GM20431 (cell line): ENCODE results near the gene NPRL2.

Experiments
- in situ Hi-C: fragments of 300-500 bp; cut with MseI, MboI; formaldehyde crosslinking; loops from one replicate; pipeline ENCODE4 v1.15.0; 2020; ENCODE audit warnings: low sequenced_read_pairs; ENCODE audit not compliant: unreplicated experiment

The NPRL2 gene

DNA sequence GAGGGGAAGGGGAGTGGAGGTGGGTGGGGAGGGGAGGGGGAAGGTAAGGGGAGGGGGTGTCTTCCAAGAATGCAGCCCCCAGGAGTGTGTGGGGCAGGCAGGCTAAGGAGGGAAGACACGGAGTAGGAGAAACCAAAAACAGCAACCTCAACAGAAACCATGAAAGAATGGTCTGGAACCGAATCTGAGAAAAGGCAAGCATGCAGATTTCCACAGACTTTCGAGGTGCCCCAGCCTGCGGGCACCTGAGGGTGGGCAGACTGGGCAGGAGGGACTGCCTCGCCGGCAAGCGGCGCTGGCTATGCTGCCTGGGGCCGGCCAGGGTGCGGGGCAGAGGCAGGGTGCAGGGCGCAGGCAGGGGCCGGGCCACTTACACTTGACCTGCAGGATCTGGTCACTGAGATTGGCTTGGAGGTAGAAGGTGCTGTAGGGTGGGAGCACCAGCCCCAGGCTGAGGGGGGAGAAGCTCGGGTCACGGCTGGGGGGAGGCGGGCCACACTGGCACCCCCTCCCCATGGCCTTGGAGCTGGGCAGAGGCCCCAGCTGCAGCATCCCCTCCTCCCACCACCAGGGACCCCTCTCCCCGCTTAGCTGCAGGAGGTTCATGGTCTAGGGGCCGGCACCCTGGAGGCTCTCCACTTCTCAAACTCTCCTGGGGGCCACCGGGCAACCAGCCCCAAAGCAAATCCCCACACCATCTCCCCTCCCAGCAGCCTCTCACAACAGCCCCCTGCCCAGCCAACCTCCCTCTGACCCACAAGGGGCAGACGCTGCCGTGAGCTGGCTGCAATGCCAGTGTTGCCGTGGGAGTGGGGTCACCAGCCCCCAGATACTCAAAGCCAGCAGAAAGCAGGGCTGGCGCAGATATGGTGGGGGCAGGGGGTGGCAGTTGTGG is 24.0 kb upstream of the NPRL2 start:
- in situ Hi-C loops = no loop called here

DNA sequence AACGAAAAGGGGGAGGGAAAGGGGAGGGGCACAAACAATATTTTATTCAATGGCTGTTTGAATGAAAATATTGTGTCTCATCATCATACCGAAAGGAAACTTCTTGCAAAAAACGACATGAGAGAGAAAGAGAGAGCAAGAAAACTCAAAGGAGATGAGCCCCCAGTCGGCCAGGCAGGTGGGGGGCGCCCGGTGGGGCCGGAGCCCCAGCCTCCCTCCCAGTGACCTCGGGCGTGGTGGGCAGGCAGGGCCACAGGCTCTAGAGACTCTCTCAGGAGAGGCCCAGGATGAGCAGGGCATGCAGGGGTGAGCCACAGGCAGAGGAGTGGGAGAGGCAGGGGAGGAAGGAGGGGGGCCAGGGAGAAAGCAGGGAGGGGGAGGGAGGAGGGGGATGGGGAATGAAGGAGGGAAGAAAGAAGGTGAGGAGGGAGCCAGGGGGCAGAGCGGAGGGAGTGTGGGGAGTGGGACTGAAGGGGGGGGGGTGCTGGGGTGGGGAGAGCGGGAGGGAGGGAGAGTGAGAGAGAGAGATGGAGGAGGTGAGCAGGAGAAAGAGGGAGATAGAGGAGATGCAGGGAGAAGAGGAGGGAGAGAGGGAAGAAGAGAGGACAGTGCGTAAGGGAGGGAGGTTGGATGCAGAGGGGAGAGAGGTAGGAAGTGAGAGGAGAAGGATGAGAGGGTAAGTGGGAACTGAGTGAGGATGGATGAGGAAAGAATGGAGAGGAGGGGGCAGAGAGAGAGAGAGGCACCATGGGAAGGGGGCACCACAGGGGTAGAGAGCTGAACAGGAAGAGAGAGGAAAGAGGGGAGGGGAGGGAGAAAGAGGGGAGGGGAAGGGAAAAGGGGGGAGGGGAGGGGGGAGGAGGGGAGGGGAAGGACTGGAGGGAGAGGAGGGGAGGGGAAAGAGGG is 22.8 kb upstream of the NPRL2 start:
- in situ Hi-C loops = no loop called here

DNA sequence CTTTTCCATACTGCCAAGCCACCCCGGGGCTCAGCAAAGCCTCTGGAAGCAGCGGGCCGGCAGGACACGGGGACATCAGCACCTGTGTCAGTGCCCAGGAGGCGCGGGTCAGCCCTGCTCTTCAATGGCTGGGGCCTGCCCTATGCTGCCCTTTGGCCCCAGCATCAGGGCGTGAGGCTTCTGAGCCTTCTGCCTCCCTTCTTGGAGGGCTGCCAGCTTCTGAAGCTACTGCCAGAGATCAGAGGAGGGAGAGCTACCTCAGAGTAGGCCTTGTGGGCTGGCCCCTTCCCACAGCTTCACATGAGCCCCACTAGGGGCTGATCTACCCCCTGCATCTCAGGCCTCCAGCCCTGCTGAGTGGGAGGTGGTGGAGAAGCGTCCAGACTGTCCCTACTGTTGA is 21.8 kb upstream of the NPRL2 start:
- in situ Hi-C loops = no loop called here

DNA sequence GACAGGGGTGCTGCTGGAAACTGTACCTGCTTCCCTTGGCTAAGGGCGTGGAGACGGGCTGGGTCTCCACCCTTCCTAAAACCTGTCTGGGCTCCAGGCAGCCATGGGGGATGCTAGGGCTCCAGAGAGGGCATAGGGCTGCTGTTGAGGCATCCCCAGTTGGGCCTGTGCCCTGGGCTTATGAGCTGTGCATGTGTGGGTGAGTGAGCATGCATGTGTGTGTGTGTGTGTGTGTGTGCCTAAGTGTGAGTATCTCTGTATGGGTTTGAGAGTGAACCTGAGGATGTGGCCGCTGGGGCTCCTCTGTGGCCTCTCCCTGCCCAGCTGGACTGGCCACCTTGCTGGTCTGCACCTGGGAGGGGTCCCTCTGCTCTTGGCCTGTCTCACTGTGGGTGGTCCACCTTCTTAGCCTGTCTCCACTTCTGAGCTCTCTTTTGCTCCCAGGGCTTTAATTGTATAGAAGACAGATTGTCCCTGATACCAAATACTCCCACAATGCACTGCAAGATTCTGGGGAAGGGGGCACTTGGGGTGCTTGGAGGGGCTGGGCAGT is 20.6 kb upstream of the NPRL2 start:
- in situ Hi-C loops = no loop called here

DNA sequence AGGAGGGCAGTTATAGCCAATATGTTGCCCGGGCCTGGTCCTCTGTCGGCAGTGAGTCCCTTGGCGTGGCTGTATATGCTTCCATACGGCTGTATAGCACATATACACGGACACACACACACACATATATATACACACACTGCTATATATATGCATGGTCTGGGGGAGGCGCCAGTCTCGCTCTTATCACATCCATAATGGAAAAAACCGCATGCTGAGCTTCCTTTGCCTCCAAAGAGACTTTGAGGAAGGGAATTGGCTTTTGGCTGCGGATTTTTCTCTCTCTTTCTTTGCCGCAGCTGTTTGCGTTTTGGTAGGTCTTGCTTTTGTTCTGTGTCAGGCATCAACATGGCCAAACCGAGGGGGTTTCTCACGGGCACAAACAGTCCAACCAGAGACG is 20.0 kb upstream of the NPRL2 start:
- in situ Hi-C loops = no loop called here

DNA sequence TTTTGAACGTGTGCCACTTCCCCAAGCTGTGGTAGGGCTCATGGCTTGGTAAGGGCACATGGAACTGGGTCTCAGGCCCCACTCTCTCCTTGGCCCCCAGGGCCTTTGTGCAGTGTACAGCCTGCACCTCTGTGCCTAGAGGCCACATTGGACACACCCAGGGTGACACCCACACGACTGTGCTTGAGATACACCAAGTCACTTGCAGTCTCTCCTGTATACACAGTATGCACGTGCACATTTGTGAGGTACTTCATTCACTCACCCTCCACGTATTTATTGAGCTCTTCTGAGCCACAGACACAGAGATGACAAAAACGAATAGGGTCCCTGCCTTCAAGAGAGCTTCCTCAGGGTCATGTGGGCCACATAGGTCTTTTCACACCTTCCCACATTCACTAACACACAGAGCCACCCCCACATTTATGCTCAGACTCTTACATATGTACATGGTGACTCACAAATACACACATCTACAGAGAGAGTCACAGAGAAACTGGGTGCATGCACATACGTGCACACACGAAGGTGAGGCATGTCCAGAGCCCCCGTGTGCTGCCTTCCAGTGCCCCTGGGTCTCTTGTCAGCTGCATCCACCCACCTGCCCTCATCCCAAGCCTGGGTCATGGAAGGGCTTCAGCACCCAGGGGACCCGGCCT is 18.6 kb upstream of the NPRL2 start:
- in situ Hi-C loops = no loop called here

DNA sequence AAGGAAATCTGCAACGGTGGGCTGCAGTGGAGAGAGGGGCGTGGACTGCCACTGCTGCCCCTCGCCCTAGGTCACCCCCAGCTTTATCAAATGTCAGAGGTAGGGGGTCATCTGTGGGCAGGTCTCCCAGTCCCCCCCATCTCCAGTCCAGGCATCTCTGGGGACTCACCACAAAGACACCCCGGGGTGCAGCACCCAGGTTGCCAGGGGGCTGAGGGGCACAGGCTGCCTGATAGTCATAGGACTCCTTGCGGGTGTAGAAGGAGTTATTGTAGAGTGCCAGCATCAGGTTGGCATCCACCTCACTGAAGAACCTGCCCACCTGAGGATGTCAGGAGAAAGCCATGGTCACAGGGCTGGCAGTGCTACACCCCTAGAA is 15.3 kb upstream of the NPRL2 start:
- in situ Hi-C loops = no loop called here

DNA sequence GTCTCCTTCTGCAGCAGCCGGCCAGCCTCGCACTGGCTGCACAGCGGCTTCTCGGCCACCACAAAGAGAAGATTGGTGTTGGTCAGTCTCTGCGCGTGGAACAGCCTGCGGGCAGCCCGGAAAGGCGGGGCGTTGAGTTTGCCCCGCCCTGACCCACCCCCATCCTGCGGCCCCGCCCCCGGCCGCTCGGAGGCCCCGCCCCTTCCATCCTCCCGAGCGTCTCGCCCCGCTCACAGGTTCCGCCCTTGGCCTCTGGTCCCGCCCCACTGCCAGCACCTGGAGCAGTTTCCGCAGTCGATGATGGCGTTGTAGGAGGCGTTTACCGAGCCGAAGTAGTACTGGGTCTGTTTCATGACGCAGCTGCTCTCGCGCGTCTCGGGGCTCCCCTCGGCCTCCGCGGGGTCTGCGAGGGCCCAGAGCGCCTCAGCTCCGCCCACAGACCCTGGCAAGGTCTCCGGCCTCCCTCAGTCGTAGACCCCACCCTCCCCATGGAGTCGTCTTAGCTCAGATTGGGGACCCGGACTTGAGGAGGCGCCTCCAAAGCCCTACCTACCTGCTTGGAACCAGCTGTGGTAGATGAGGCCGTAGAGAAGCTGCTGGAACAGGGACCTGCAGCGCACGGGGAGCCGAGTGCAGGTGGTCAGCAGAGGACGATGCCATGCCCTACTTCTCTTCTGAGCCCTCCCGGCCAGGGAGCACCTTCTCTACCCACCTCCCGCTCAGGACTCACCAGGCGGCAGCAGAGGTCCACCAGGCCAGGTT is 14.7 kb upstream of the NPRL2 start:
- in situ Hi-C loops = no loop called here

DNA sequence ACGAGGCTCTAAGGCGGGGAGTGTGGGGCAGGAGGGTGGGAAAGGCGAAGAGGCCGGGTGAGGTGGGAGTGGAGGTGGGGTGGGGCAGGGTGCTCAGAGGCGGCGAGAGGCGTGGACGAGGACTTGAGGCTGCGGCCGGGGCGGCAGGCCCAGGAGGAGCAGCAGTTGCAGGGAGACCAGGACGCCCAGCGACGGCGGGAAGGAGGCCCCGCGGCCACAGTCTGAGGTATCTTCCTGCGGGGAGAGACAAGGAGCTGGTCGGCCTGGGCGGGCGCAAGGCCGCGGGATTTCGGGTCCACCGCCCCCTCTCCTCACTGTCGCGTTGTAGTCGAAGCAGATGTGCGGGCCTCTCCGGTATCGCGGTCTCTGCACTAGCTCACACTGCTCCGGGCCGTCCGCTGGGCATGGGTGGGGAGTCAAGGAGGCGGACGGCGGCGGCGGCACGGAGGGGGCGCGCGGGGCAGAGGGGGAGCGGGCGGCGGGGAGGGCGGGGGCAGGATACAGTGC is 14.1 kb upstream of the NPRL2 start:
- in situ Hi-C loops = no loop called here

DNA sequence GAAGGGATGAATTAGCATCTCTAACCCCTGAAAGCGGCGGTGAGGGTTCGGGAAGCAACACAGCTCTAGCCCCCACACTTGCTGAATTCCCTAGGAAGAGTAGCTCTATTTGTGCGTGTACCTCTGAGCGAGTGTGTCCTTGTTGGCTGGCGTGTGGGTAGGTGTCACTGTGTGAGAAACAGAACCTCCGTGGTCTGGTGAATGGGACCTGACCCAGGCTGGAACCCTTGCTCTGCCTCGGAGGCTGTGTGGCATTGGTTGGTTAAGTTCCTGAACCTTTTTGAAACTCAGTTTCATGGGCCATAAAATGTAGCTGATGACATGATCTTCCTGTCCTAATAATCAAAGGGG is 9.2 kb upstream of the NPRL2 start:
- in situ Hi-C loops = no loop called here

DNA sequence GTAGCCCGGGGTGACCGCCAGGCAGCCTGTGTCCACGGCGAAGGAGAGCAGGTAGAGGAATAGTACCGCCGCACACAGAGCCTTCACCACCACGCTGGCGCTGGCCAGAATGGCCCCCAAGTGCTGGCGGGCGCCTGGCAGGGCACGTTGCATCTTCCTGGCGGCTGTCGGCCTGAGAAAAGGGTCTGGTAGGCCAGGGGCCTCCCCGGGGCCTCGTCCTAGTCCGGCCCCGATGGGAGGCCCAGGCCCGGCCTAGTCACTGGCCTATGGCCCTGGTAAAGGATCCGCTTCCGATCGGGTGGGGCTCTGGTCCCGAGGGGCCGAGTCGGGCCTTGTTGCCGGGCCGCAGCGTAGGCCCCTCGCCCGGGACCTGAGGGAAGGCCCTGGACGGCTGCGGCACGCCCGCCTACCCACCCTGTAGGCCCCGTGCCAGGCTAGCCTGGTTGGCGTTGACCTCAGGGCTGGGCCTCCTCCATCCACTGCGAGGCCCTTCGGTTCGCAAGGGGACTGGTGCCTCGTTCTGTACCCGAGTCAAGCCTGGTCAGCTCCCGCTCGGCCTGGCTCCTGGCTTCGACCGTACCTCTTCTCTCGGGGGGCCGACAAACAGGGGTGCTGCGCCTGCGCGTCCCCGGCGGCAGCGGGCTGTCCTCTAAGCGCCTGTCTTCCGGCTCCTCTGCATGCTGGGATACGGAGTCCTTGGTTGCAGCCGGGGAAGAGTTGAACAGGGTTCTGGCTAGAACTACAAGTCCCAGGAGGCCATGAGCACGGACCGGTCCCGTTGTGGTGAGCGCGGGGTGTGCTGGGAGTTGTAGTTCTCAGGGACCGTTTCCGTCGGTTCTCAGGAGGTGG is 8.6 kb upstream of the NPRL2 start, which contains the start of gene TMEM115:
TMEM115 (minus strand) TSS at position 611 of the 849 bp plus-strand sequence; CDS start at position 153, 458 bp downstream.
- in situ Hi-C loops = no loop called here

DNA sequence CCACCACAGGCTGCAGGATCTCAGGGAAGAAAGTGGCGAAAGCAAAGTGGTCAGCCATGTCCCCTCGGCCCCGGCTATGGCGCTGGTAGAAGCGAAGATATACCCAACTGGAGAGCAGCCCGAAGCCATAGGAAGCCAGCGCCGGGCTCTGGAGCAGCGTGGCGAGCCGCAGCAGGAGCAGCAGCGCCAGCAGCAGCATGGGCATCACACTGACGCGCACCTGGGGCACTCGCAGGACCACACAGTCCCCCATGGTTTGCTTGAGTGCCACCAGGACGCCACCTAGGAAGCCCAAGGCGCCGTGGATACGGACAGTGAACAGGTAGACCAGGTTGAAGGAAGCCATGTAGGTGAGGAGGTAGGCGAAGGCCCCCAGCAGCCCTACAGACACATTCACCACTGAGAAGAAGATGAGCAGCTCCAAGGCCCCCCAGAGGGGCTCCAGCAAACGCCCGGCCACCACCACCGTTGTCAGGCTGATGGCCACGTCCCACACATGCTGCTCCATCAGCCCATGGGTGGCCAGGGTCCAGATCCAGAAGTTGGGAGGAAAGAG is 7.9 kb upstream of the NPRL2 start:
- in situ Hi-C loops = no loop called here

DNA sequence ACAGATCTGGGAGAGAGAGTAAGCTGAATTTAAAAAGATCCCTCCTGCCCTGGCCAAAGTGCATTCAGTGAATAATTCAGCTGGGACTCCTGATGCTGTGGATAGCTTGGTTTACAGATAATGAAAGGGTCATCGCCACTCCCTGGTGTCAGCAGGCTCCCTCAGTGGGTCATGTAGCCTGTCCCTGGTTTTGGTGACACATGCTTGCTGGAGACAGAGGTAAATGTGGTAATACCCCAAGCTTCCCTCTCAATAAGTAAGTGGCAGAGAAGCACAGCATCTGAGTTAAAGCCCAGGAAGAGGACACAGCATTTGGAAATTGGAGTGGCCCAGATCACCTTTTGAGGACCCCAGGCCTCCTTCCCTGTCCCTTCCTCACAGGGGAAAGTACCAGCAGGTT is 6.9 kb upstream of the NPRL2 start:
- in situ Hi-C loops = no loop called here

DNA sequence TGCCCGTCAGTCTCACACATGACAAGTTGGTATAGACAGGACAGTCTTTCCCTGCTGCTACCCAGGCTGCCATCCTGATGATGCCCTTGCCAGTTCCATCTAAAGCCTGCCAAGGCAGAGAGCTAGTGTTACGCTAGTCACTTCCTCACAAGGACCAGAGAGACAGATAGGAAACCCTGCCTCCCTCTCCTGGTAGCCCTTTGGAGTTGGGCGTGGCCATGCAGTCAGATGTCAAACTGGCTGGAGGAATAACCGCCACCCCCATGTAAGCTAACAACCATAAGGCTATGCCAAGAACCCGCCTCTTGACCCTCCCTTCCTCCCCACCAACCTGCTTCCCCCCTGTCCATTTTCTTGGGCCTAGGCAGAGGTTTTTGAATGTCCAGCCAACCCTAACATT is 6.0 kb upstream of the NPRL2 start:
- in situ Hi-C loops = no loop called here

DNA sequence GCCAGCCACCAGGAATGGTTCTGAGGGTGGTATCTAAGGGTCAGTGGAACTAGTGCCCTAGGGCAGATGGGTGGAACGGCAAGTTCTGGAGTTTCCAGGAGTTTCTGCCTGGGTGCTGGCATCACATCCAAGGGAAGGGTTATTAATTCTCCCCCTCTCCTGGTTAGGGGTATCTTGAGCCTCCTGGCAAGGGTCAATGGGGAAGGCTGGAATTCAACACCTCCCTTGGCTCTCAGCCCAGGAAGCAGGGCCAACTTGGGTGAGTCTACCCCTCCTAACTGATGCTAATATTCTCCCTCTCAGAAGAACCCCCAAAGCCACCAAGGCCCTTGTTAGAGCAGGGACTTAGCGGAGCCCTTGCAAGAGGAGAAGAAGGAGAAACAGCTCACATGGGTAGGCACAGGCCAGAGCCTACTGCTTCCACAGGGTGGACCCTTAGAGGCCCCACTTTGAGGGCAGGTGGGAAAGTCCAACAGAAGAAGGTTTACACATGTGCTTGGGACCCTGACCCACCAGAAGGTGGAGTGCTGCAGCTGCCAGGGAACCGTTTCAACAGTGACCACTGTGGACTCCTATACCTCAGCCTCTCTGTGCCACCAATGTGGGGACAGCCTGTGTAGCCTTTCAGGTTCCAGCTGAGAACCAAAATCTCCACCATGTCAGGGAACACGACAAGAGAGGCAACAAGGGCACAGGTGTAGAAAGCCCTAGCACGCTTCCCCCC is 5.4 kb upstream of the NPRL2 start:
- in situ Hi-C loops = no loop called here

DNA sequence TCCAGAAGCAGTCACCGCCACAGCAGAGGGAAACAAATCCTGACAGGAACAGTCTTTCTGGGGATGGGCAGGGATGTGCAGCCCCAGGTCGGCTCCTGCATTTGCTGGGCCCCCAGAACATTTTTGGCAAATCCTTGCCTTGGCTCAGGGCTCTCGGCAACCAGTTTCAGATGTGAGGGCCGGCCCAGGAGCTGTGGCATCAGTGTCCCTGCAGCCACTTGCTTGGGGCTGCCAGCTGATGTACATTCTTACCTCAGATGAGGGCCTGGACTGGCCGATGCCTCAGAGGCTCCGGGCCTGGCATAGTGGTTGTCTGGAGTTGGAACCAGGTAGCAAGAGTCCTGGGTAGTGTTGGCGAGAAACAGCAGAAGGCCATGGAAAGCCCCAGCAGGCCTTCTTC is 4.3 kb upstream of the NPRL2 start:
- in situ Hi-C loops = no loop called here

DNA sequence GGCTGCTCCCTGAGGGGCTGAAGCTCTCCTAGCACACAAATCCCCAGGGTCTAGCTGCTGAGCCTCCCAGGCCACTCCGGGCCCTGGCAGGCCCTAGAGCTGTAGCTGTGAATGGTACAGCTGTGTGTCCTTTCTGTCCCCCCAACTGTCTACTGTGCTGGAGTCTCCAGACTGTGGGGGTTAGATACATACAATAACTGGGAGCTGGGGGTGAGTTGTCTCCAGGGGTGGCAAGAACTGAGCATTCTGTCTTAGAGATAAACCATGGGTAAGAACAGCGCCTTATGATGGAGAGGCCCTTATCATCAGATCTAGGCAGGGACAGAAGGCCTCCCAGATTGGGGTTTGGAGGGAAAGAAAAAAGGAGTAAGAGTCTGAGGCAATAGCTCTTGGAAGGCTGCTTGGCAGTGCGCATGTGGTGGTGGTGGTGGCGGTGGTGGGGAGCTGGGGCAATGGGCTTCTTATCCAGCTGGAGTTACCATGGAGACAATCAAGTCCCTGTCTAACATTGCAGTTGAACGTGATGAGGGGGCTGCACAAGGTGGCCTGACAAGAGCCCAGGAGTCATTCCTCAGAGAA is 3.7 kb upstream of the NPRL2 start:
- in situ Hi-C loops = no loop called here
